ENCODE data around the gene PIGQ. TPM values are rescaled to one million over a fixed set of nuclear protein-coding genes. Genes with fewer than 3 reads are reported as not detected.

The PIGQ gene
- polyA plus RNA-seq, 2 of the 4 experiments (the other 2 are of a cell fraction): 13.2 to 31.2 TPM

DNA sequence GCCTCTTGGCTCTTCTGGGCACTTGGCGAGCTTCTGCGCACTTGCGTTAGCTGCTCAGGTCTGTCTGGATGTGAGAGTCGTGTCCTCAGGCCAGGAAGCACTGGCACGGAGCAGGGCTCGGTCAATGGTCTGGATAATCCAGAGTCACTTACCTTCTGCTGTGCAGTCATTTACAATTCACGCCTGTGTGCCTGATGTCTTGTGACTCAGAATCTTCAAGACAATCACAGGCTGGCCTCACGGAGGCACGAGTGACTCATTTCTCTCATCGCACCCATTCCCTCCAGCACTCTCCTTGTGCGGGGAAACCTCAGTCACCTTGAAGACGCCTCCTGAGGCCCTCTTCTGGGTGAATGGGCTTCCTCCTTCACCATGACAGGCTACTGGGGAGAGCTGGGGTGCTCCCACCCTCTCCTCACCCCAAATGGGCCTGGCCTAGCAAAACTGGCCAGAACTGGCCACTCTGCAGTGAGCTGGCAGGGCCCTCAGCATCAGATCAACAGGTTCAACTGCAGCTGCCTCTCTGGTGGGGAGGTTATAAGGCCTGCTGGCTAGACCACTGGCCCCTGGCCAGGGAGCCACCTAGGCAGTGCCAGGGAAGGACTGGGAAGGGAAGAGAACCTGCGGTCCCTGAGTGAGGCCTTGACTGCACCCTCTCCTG is 44.1 kb upstream of the PIGQ start:
- TF ChIP-seq FOSL2 (IDR thresholded peaks at IDR 0.05) (no peak), FOSL2 (CRISPR knock-in tag; IDR thresholded peaks at IDR 0.05) (peak; percentile 84), CHD4 (IDR thresholded peaks at IDR 0.05; ENCODE audit: borderline replicate concordance) (no peak), PHF8 (IDR thresholded peaks at IDR 0.05; ENCODE audit: borderline replicate concordance, low read depth) (no peak), RAD21 (conservative IDR thresholded peaks at IDR 0.05 in 1 of 2, IDR thresholded peaks at IDR 0.05 in 1 of 2) (0 out of 5 replicates have a peak, but pooled peaks of 1 of the 2 experiments have one; percentile 3), POLR2AphosphoS2 (conservative IDR thresholded peaks at IDR 0.05; ENCODE audit: low read length) (no peak)
- TF ChIP-seq, protein P1, sequence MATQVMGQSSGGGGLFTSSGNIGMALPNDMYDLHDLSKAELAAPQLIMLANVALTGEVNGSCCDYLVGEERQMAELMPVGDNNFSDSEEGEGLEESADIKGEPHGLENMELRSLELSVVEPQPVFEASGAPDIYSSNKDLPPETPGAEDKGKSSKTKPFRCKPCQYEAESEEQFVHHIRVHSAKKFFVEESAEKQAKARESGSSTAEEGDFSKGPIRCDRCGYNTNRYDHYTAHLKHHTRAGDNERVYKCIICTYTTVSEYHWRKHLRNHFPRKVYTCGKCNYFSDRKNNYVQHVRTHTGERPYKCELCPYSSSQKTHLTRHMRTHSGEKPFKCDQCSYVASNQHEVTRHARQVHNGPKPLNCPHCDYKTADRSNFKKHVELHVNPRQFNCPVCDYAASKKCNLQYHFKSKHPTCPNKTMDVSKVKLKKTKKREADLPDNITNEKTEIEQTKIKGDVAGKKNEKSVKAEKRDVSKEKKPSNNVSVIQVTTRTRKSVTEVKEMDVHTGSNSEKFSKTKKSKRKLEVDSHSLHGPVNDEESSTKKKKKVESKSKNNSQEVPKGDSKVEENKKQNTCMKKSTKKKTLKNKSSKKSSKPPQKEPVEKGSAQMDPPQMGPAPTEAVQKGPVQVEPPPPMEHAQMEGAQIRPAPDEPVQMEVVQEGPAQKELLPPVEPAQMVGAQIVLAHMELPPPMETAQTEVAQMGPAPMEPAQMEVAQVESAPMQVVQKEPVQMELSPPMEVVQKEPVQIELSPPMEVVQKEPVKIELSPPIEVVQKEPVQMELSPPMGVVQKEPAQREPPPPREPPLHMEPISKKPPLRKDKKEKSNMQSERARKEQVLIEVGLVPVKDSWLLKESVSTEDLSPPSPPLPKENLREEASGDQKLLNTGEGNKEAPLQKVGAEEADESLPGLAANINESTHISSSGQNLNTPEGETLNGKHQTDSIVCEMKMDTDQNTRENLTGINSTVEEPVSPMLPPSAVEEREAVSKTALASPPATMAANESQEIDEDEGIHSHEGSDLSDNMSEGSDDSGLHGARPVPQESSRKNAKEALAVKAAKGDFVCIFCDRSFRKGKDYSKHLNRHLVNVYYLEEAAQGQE (IDR thresholded peaks at IDR 0.05): no peak
- TF ChIP-seq, protein P2, sequence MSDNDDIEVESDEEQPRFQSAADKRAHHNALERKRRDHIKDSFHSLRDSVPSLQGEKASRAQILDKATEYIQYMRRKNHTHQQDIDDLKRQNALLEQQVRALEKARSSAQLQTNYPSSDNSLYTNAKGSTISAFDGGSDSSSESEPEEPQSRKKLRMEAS (IDR thresholded peaks at IDR 0.05): peak; percentile 58; the same call in 1 of the 2 replicates
- TF ChIP-seq, protein P3, sequence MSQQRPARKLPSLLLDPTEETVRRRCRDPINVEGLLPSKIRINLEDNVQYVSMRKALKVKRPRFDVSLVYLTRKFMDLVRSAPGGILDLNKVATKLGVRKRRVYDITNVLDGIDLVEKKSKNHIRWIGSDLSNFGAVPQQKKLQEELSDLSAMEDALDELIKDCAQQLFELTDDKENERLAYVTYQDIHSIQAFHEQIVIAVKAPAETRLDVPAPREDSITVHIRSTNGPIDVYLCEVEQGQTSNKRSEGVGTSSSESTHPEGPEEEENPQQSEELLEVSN (IDR thresholded peaks at IDR 0.05; ENCODE audit: borderline replicate concordance, low read depth): peak; percentile 63; the same call in 1 of the 2 replicates
- Histone ChIP-seq H3K4me3 (peak overlapping the region; percentile 96), H3K9me3 (no peaks in the 10 kb centered on the region), H3K4me1 (peaks cover 29% of the 10 kb centered on the region), H3K4me2 (peak overlapping the region; percentile 89), H3K27ac (peak overlapping the region; percentile 95 to 97)
- 40% methylated on average over 13 of the region's 13 CpGs for WGBS (ENCODE audit: missing lambda C conversion rate)
- CTCF ChIA-PET: interaction anchor here (0.9 to 1.0 kb wide), 4 partner anchors 9 to 125 kb away, joined by 3 to 4 read pairs (median 3); partner anchors contain the start of gene RAB11FIP3
- FAIRE-seq: no peak
- POLR2A ChIA-PET: interaction anchor here (1.5 kb wide), 1 partner anchor 8 kb away, joined by 4 read pairs; no protein-coding TSS in a partner anchor
- peak; percentile 68 to 72 for DNase-seq (ENCODE audit: low read depth in 1 of 2, low spot score in 1 of 2)
- peak; percentile 5 to 11; a peak in 4 of 6 replicates for ATAC-seq

- Histone ChIP-seq H3K4me1 (peaks cover 29% of the 10 kb centered on the region), H3K27ac (peak overlapping the region; percentile 95 to 97), H3K4me3 (peak overlapping the region; percentile 96), H3K4me2 (peak overlapping the region; percentile 89), H3K9me3 (no peaks in the 10 kb centered on the region)
- no peak for FAIRE-seq
- TF ChIP-seq, protein P3 (IDR thresholded peaks at IDR 0.05; ENCODE audit: borderline replicate concordance, low read depth): peak; percentile 69; the same call in 1 of the 2 replicates
- TF ChIP-seq GATA3 (IDR thresholded peaks at IDR 0.05; ENCODE audit: borderline replicate concordance) (no peak), POLR2A (IDR thresholded peaks at IDR 0.05; ENCODE audit: low read length) (peak; percentile 22; the same call in 1 of the 2 replicates), POLR2AphosphoS2 (conservative IDR thresholded peaks at IDR 0.05; ENCODE audit: low read length) (0 out of 2 replicates have a peak, but pooled peaks have one; percentile 46), EHMT2 (IDR thresholded peaks at IDR 0.05; ENCODE audit: low read depth) (no peak), ZSCAN20 (CRISPR knock-in tag; IDR thresholded peaks at IDR 0.05) (no peak)
- ChIA-PET POLR2A (interaction anchor here (1.3 kb wide), 1 partner anchor 101 kb away, joined by 4 read pairs; the partner anchor contains the start of gene RAB11FIP3), CTCF (interaction anchor here (0.9 to 1.2 kb wide), 5 partner anchors 8 to 126 kb away, joined by 3 to 4 read pairs (median 3); partner anchors contain the start of gene RAB11FIP3)
- WGBS (ENCODE audit: missing lambda C conversion rate): 31% methylated on average over 16 of the region's 26 CpGs
- peak; percentile 3 to 25; a peak in 5 of 6 replicates for ATAC-seq
- DNase-seq (ENCODE audit: low read depth in 1 of 2, low spot score in 1 of 2): no peak
Measured at GRCh38 chr16:526181-527014, 43.4 kb upstream of the PIGQ start.
